ENCODE measurements around the gene OPA1. TPM values are rescaled to one million over a fixed set of nuclear protein-coding genes. Genes with fewer than 3 reads are reported as not detected.
A peak's percentile ranks its signal among the peaks of the same experiment; 100 is the strongest.

OPA1 gene
- total and polyA plus RNA-seq, 4 donors: 13.2 to 54.5 (median 33.4) TPM

DNA sequence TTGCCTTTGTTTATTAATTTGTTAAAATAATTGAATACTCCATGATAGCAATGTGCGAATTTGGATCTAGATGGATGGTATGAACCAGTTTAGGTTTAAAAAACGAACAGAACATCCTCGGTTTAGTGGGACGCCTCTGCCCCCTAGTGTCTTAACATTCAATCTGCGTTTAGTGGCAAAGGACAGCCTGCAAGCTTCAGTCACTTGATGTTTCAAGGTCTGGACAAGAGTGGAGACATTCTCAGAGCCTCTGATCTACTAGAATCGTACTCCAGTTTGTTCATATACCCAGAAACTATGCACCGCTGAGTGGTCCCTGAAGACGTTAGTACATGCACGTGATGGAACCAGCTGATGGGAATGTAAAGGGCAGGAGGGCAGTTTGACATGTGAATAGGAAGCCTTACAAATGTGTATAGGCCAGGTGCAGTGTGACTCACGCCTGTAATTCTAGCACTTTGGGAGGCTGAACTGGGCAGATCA is 20.5 kb upstream of the OPA1 start:
- DNase-seq (ENCODE audit: low spot score): peak; percentile 58
- no peaks in the 10 kb centered on the region for H3K9me3 ChIP-seq (ENCODE audit: control insufficient read depth in 4 of 4, low read length in 3 of 4)
- no peaks in the 10 kb centered on the region for H3K4me1 ChIP-seq (ENCODE audit: control insufficient read depth in 4 of 4, insufficient read depth in 4 of 4, low read length in 3 of 4)
- no peaks in the 10 kb centered on the region for H3K27me3 ChIP-seq (ENCODE audit: control insufficient read depth in 4 of 4, insufficient read depth in 4 of 4, low read length in 3 of 4)
- no peaks in the 10 kb centered on the region for H3K36me3 ChIP-seq (ENCODE audit: control insufficient read depth in 4 of 4, insufficient read depth in 3 of 4, low read depth in 1 of 4, low read length in 3 of 4)
- no peak overlapping the region for H3K4me3 ChIP-seq (ENCODE audit: low read depth in 1 of 3, low read length in 3 of 3)
- no peak overlapping the region for H3K27ac ChIP-seq (ENCODE audit: low read depth in 1 of 2, low read length in 2 of 2)
- TF ChIP-seq, protein P1, sequence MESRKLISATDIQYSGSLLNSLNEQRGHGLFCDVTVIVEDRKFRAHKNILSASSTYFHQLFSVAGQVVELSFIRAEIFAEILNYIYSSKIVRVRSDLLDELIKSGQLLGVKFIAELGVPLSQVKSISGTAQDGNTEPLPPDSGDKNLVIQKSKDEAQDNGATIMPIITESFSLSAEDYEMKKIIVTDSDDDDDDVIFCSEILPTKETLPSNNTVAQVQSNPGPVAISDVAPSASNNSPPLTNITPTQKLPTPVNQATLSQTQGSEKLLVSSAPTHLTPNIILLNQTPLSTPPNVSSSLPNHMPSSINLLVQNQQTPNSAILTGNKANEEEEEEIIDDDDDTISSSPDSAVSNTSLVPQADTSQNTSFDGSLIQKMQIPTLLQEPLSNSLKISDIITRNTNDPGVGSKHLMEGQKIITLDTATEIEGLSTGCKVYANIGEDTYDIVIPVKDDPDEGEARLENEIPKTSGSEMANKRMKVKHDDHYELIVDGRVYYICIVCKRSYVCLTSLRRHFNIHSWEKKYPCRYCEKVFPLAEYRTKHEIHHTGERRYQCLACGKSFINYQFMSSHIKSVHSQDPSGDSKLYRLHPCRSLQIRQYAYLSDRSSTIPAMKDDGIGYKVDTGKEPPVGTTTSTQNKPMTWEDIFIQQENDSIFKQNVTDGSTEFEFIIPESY (IDR thresholded peaks at IDR 0.05): no peak
- TF ChIP-seq EGR1 (IDR thresholded peaks at IDR 0.05; ENCODE audit: low read depth in 2 of 2) (no peak), CTCF (IDR thresholded peaks at IDR 0.05; ENCODE audit: low read depth, low read length, missing input control) (peak; percentile 78), GABPA (IDR thresholded peaks at IDR 0.05 in 1 of 2, conservative IDR thresholded peaks at IDR 0.05 in 1 of 2) (no peak), JUND (IDR thresholded peaks at IDR 0.05) (no peak), RAD21 (IDR thresholded peaks at IDR 0.05) (peak; percentile 97 to 98), HNF4G (IDR thresholded peaks at IDR 0.05) (no peak), FOXA2 (IDR thresholded peaks at IDR 0.05) (no peak)
- TF ChIP-seq, protein P2, sequence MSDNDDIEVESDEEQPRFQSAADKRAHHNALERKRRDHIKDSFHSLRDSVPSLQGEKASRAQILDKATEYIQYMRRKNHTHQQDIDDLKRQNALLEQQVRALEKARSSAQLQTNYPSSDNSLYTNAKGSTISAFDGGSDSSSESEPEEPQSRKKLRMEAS (IDR thresholded peaks at IDR 0.05): no peak
- no peak overlapping the region for H3K9ac ChIP-seq (ENCODE audit: low read depth in 1 of 2, low read length in 2 of 2)
- 9% methylated on average over 10 of the region's 10 CpGs for WGBS

DNA sequence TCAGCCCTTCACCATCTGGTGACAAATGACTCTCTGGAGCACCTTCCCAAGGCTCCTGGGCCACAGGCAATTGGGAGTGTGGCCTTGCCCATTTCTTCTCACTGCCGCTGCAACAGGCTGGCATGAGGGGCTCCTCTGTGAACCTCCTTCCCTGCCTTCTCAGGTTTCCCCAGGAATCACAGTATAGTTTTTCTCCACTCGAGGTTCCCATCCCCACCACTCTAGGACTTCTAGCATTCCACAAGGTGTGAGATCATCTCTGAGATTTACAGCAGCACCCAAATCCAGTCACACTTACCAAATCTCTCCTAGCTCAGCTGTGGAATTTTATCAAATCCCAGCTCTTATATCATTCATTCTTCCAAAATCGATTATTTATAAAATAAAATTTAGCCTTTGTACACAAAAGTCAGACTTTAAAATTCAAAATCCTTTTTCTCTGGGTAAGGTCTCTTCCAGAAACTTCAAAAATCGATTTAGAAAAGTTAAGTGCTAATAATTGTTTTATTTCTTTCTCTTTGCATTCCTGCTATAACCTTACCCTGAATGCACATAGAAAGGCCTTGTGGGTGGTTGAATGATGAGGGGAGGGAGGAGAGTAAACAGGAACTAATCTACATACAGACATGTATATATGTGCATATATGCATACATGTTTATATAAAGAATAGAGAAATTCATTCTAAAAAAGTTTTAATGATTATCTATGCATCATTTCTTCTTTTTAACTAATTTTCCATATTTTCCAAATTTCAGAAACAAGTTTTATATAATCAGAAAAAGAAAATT is 19.4 kb upstream of the OPA1 start:
- WGBS: 64% methylated on average over 4 of the region's 4 CpGs
- no peaks in the 10 kb centered on the region for H3K4me1 ChIP-seq (ENCODE audit: control insufficient read depth in 4 of 4, insufficient read depth in 4 of 4, low read length in 3 of 4)
- TF ChIP-seq HNF4A (conservative IDR thresholded peaks at IDR 0.05) (no peak), SP1 (IDR thresholded peaks at IDR 0.05) (no peak), NR2F2 (IDR thresholded peaks at IDR 0.05) (no peak), RAD21 (IDR thresholded peaks at IDR 0.05) (no peak), JUND (IDR thresholded peaks at IDR 0.05) (no peak)

GRCh38 chr3:193574488-193575070 is 18.4 kb upstream of the OPA1 start:
- Histone ChIP-seq H3K4me3 (ENCODE audit: low read depth in 1 of 3, low read length in 3 of 3) (no peak overlapping the region), H3K9ac (ENCODE audit: low read depth in 1 of 2, low read length in 2 of 2) (no peak overlapping the region), H3K27ac (ENCODE audit: low read depth in 1 of 2, low read length in 2 of 2) (no peak overlapping the region), H3K9me3 (ENCODE audit: control insufficient read depth in 4 of 4, low read length in 3 of 4) (no peaks in the 10 kb centered on the region), H3K4me1 (ENCODE audit: control insufficient read depth in 4 of 4, insufficient read depth in 4 of 4, low read length in 3 of 4) (no peaks in the 10 kb centered on the region), H3K27me3 (ENCODE audit: control insufficient read depth in 4 of 4, insufficient read depth in 4 of 4, low read length in 3 of 4) (no peaks in the 10 kb centered on the region), H3K36me3 (ENCODE audit: control insufficient read depth in 4 of 4, insufficient read depth in 3 of 4, low read depth in 1 of 4, low read length in 3 of 4) (no peaks in the 10 kb centered on the region)
- DNase-seq (ENCODE audit: low spot score): no peak
- 51% methylated on average over 2 of the region's 2 CpGs for WGBS
- no peak for TF ChIP-seq FOXA2 (IDR thresholded peaks at IDR 0.05)
- no peak for TF ChIP-seq GABPA (IDR thresholded peaks at IDR 0.05 in 1 of 2, conservative IDR thresholded peaks at IDR 0.05 in 1 of 2)
- no peak for TF ChIP-seq SP1 (IDR thresholded peaks at IDR 0.05)
- TF ChIP-seq, protein P2 (IDR thresholded peaks at IDR 0.05): no peak
- no peak for TF ChIP-seq FOXA1 (IDR thresholded peaks at IDR 0.05)
- TF ChIP-seq NR2F2 (IDR thresholded peaks at IDR 0.05): no peak
- no peak for TF ChIP-seq CTCF (IDR thresholded peaks at IDR 0.05; ENCODE audit: low read depth, low read length, missing input control)
- TF ChIP-seq YY1 (IDR thresholded peaks at IDR 0.05): no peak
- TF ChIP-seq, protein P1 (IDR thresholded peaks at IDR 0.05): no peak
- no peak for TF ChIP-seq RXRA (IDR thresholded peaks at IDR 0.05)
- TF ChIP-seq RAD21 (IDR thresholded peaks at IDR 0.05): no peak
- TF ChIP-seq HNF4A (conservative IDR thresholded peaks at IDR 0.05): no peak
- no peak for TF ChIP-seq ATF3 (IDR thresholded peaks at IDR 0.05)

More for the DNA sequence above, 19.4 kb upstream of the OPA1 start:
- Histone ChIP-seq H3K36me3 (ENCODE audit: control insufficient read depth in 4 of 4, insufficient read depth in 3 of 4, low read depth in 1 of 4, low read length in 3 of 4) (no peaks in the 10 kb centered on the region), H3K9ac (ENCODE audit: low read depth in 1 of 2, low read length in 2 of 2) (no peak overlapping the region), H3K9me3 (ENCODE audit: control insufficient read depth in 4 of 4, low read length in 3 of 4) (no peaks in the 10 kb centered on the region), H3K27me3 (ENCODE audit: control insufficient read depth in 4 of 4, insufficient read depth in 4 of 4, low read length in 3 of 4) (no peaks in the 10 kb centered on the region), H3K4me3 (ENCODE audit: low read depth in 1 of 3, low read length in 3 of 3) (no peak overlapping the region), H3K27ac (ENCODE audit: low read depth in 1 of 2, low read length in 2 of 2) (no peak overlapping the region)
- no peak for DNase-seq (ENCODE audit: low spot score)
